Neural progenitor cell (in vitro differentiated cells): ENCODE results near the gene CHI3L2.

Experiments used
- CTCF ChIP-seq: fragments of 200-600 bp; sonication (generic); IDR thresholded peaks from 2 replicates; pipeline ENCODE4 v1.5.1; 2017; ENCODE audit warnings: antibody characterized with exemption, mild to moderate bottlenecking
- EZH2 ChIP-seq: fragments of 200-600 bp; sonication (generic); IDR thresholded peaks from 2 replicates; pipeline ENCODE4 v1.6.1; 2017; ENCODE audit warnings: antibody characterized with exemption, mild to moderate bottlenecking, moderate library complexity
- EZH2phosphoT487 ChIP-seq: fragments of 200-600 bp; sonication (generic); IDR thresholded peaks from 2 replicates; pipeline ENCODE4 v1.6.1; 2017; ENCODE audit warnings: antibody characterized with exemption

- TF ChIP-seq CTCF (no peak), EZH2 (no peak), EZH2phosphoT487 (no peak)
Observed at GRCh38 chr1:111212634-111213335, 14.7 kb upstream of the CHI3L2 start.
